Panc1 (cell line): ENCODE measurements around the gene ATG2B.

ENCODE experiments used
- CTCF ChIP-seq: fragments of 450-650 bp; IDR thresholded peaks from 2 replicates; pipeline ENCODE4 v1.5.1; 2017; ENCODE audit warnings: mild to moderate bottlenecking
- TCF7L2 ChIP-seq: IDR thresholded peaks from 2 replicates; pipeline ENCODE4 v1.6.1; 2011; ENCODE audit warnings: mild to moderate bottlenecking, low read depth, low read length, inconsistent platforms

GRCh38 chr14:96271421-96271762 is 91.7 kb downstream of the ATG2B start:
- no peak for TF ChIP-seq TCF7L2
- TF ChIP-seq CTCF, result no peak
